H1 (cell line): ENCODE data around the gene TSSK6. TPM values are rescaled to one million over a fixed set of nuclear protein-coding genes. Genes with fewer than 3 reads are reported as not detected.

Experiments used
- ASH2L ChIP-seq: fragments of 200-600, 300-600 bp; sonication (generic); IDR thresholded peaks from one replicate; pipeline ENCODE4 v1.7.1; 2017; ENCODE audit warnings: low read length
- ATF3 ChIP-seq: IDR thresholded peaks from 2 replicates; pipeline ENCODE4 v1.6.1; 2011; ENCODE audit warnings: low read depth, mild to moderate bottlenecking, low read length; ENCODE audit not compliant: insufficient read depth
- CBX5 ChIP-seq: fragments of 300-800, 300-1000 bp; sonication (generic); IDR thresholded peaks from 2 replicates; pipeline ENCODE4 v1.7.1; 2016; ENCODE audit warnings: antibody characterized with exemption, low read length, low read depth
- CHD2 ChIP-seq: IDR thresholded peaks from 2 replicates; pipeline ENCODE4 v1.6.1; 2012; ENCODE audit warnings: low read length, improper control_type of control experiment
- CREB1 ChIP-seq: IDR thresholded peaks from 2 replicates; pipeline ENCODE4 v1.6.1; 2012; ENCODE audit warnings: inconsistent platforms
- EGR1 ChIP-seq: IDR thresholded peaks from 2 replicates; pipeline ENCODE4 v1.6.1; 2011; ENCODE audit warnings: low read depth, low read length, borderline replicate concordance
- HDAC2 ChIP-seq, 2 experiments: fragments of 300-600 bp in 1 of 2; sonication (generic) in 1 of 2; IDR thresholded peaks; 2 replicates each; pipeline ENCODE4 v1.6.1; 2011 to 2012; ENCODE audit warnings: low read depth in 2 of 2, low read length in 2 of 2, mild to moderate bottlenecking in 2 of 2, moderate library complexity in 2 of 2, borderline replicate concordance in 1 of 2, inconsistent platforms in 1 of 2
- KDM4A ChIP-seq: IDR thresholded peaks from one replicate; pipeline ENCODE4 v1.7.1; 2012; ENCODE audit warnings: low read depth, mild to moderate bottlenecking, moderate library complexity, low read length, inconsistent platforms; ENCODE audit not compliant: severe bottlenecking
- KDM5A ChIP-seq: fragments of 200-600 bp; IDR thresholded peaks from 2 replicates; pipeline ENCODE4 v1.7.1; 2012; ENCODE audit warnings: mild to moderate bottlenecking, low read length, inconsistent platforms, mixed read lengths
- MAFK ChIP-seq: IDR thresholded peaks from 2 replicates; pipeline ENCODE4 v1.6.1; 2012; ENCODE audit warnings: low read depth, mild to moderate bottlenecking, improper control_type of control experiment, low read length
- NANOG ChIP-seq: IDR thresholded peaks from 2 replicates; pipeline ENCODE4 v1.6.1; 2011; ENCODE audit warnings: low read length, low read depth, mild to moderate bottlenecking, inconsistent platforms; ENCODE audit not compliant: insufficient read depth, poor library complexity, severe bottlenecking
- NRF1 ChIP-seq: IDR thresholded peaks from 2 replicates; pipeline ENCODE4 v1.6.1; 2011; ENCODE audit warnings: mild to moderate bottlenecking, low read depth, low read length, improper control_type of control experiment
- PHF8 ChIP-seq: fragments of 200-600 bp; sonication (generic); conservative IDR thresholded peaks from 2 replicates; pipeline ENCODE4 v1.7.1; 2012; ENCODE audit warnings: low read depth, mild to moderate bottlenecking, inconsistent platforms, low read length, moderate library complexity
- SAP30 ChIP-seq: fragments of 300-600 bp; sonication (generic); IDR thresholded peaks from 2 replicates; pipeline ENCODE4 v1.7.1; 2012; ENCODE audit warnings: low read length, moderate library complexity, mild to moderate bottlenecking, inconsistent platforms; ENCODE audit not compliant: insufficient read depth, insufficient replicate concordance
- SIN3A ChIP-seq, 2 experiments: IDR thresholded peaks in 1 of 2; conservative IDR thresholded peaks in 1 of 2; 2 replicates each; pipeline ENCODE4 v1.6.1; 2011 to 2012; ENCODE audit warnings: low read length in 2 of 2, improper control_type of control experiment in 1 of 2, low read depth in 1 of 2, mild to moderate bottlenecking in 1 of 2
- SUZ12 ChIP-seq: fragments of 200-600 bp; sonication (generic); IDR thresholded peaks from 2 replicates; pipeline ENCODE4 v1.6.1; 2012; ENCODE audit warnings: mild to moderate bottlenecking, inconsistent platforms, low read length, moderate library complexity, mixed read lengths
- TAF1 ChIP-seq: IDR thresholded peaks from 2 replicates; pipeline ENCODE4 v1.6.1; 2011; ENCODE audit warnings: mild to moderate bottlenecking, low read depth, low read length
- TCF12 ChIP-seq: IDR thresholded peaks from 2 replicates; pipeline ENCODE4 v1.6.1; 2011; ENCODE audit warnings: low read depth, mild to moderate bottlenecking, low read length
- YY1 ChIP-seq: IDR thresholded peaks from 2 replicates; pipeline ENCODE4 v1.6.1; 2011; ENCODE audit warnings: low read depth, mild to moderate bottlenecking, low read length
- polyA plus RNA-seq, 7 experiments: library from polyadenylated mRNA; depleted of rRNA in 3 of 7; stranded (reverse) in 5 of 7; unstranded in 2 of 7; fragments of >200 nt in 5 of 7; fragments of 200-250 nt in 2 of 7; gene quantifications; 1 replicate in 5 of 7; 2 replicates in 1 of 7; 4 replicates in 1 of 7; pipeline versions ENCODE4 v1.2.1 to v1.2.3, GENCODE V29; 2011 to 2013; ENCODE audit warnings: missing spikeins in 2 of 7, mixed read lengths in 2 of 7
- total RNA-seq: library from RNA; stranded (reverse); fragmentation: NEBNext Ultra II Directional; extraction: Animal tissue kit (Norgen Biotek cat#: 25700); gene quantifications from 2 replicates; pipeline ENCODE4 v1.2.1, GENCODE V29; 2021
- TF ChIP-seq, protein P1 (sequence below): IDR thresholded peaks from 2 replicates; pipeline ENCODE4 v1.6.1; 2012; ENCODE audit warnings: inconsistent platforms
- TF ChIP-seq, protein P2 (sequence below): IDR thresholded peaks from 2 replicates; pipeline ENCODE4 v1.6.1; 2012; ENCODE audit warnings: inconsistent platforms

TSSK6 gene
- total and polyA plus RNA-seq, 2 of the 8 experiments (the other 6 are each of a cell fraction or from before 2014, with no cell fraction given), result 3.6 to 7.8 TPM

DNA sequence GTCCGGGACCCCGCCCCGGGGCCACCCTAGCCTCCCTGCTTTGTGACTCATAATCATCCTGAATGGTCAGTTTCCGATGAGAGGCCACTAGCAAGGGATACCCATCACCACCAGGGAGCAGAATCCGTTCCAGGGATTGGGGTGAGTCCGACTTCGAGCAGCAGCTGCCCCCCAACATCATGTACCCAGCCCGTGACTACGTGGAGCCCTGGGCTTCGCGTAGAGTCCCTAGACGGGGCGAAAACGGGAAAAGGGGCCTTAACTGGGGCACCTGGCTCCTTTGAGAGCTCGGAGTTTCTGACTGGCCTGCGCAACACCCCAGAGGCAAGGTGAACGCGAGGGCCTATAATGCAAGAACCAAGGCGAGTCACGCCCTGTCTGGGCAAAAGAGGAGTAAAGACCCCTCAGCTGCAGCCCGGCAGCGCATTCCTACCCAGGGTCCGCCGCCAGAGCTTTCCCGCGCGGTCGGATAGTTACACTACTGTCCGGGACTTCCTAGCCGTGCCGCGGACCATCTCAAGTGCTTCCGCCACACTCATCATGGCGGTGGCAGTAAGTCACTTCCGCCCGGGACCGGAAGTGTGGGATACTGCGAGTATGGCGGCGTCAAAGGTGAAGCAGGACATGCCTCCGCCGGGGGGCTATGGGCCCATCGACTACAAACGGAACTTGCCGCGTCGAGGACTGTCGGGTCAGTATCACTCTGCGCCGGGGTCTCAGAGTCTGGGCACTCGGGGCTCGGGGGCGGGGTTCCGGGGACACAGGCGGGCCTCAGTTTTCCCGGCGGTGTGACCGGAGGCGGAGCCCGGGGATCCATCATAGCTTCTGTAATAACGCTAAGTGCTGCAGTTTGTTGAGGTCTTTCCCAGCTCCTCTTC lies 533 bp upstream of the TSSK6 start, which contains the start of gene NDUFA13 (continued):
- TF ChIP-seq KDM4A (peak; percentile 10), MAFK (no peak), TCF12 (no peak), ATF3 (no peak), TAF1 (peak; percentile 92), ASH2L (peak; percentile 87), PHF8 (peak; percentile 91), CREB1 (peak; percentile 81), CBX5 (no peak), SUZ12 (no peak), SAP30 (peak; percentile 71), SIN3A (conservative IDR thresholded peaks at IDR 0.05 in 1 of 2, IDR thresholded peaks at IDR 0.05 in 1 of 2; ENCODE audit: low read depth in 1 of 2, low read length in 2 of 2) (peak; percentile 58 to 96; a peak in 2 of 4 replicates), KDM5A (0 out of 2 replicates have a peak, but pooled peaks have one; percentile 54), YY1 (peak; percentile 100), HDAC2 (IDR thresholded peaks at IDR 0.05; ENCODE audit: borderline replicate concordance in 1 of 2, low read depth in 2 of 2, low read length in 2 of 2) (no peak), EGR1 (peak; percentile 54), NRF1 (no peak), CHD2 (peak; percentile 44; the same call in 1 of the 2 replicates), NANOG (peak; percentile 38)
- TF ChIP-seq, protein P1, sequence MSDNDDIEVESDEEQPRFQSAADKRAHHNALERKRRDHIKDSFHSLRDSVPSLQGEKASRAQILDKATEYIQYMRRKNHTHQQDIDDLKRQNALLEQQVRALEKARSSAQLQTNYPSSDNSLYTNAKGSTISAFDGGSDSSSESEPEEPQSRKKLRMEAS, result peak; percentile 66; the same call in 1 of the 2 replicates
- TF ChIP-seq, protein P2, sequence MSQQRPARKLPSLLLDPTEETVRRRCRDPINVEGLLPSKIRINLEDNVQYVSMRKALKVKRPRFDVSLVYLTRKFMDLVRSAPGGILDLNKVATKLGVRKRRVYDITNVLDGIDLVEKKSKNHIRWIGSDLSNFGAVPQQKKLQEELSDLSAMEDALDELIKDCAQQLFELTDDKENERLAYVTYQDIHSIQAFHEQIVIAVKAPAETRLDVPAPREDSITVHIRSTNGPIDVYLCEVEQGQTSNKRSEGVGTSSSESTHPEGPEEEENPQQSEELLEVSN, result peak; percentile 75
